IPS-18a (cell line): ENCODE results near the gene FSCN2.

Experiments
- H3K27ac ChIP-seq: one replicate; pipeline ENCODE4 v1.5.1; 2013; ENCODE audit warnings: low read length
- H3K27me3 ChIP-seq: one replicate; pipeline ENCODE4 v1.6.1; 2013; ENCODE audit warnings: mild to moderate bottlenecking, low read length; ENCODE audit not compliant: control insufficient read depth, insufficient read depth
- H3K36me3 ChIP-seq: one replicate; pipeline ENCODE4 v1.6.1; 2013; ENCODE audit warnings: low read depth, low read length; ENCODE audit not compliant: control insufficient read depth
- H3K4me1 ChIP-seq: one replicate; pipeline ENCODE4 v1.6.1; 2013; ENCODE audit warnings: low read depth, low read length; ENCODE audit not compliant: control insufficient read depth
- H3K4me3 ChIP-seq: one replicate; pipeline ENCODE4 v1.5.1; 2013; ENCODE audit warnings: low read length
- H3K9ac ChIP-seq: one replicate; pipeline ENCODE4 v1.6.1; 2013; ENCODE audit warnings: mild to moderate bottlenecking, low read length, moderate library complexity
- H3K9me3 ChIP-seq: one replicate; pipeline ENCODE4 v1.6.1; 2013; ENCODE audit warnings: low read depth, low read length; ENCODE audit not compliant: control insufficient read depth

Gene FSCN2

DNA sequence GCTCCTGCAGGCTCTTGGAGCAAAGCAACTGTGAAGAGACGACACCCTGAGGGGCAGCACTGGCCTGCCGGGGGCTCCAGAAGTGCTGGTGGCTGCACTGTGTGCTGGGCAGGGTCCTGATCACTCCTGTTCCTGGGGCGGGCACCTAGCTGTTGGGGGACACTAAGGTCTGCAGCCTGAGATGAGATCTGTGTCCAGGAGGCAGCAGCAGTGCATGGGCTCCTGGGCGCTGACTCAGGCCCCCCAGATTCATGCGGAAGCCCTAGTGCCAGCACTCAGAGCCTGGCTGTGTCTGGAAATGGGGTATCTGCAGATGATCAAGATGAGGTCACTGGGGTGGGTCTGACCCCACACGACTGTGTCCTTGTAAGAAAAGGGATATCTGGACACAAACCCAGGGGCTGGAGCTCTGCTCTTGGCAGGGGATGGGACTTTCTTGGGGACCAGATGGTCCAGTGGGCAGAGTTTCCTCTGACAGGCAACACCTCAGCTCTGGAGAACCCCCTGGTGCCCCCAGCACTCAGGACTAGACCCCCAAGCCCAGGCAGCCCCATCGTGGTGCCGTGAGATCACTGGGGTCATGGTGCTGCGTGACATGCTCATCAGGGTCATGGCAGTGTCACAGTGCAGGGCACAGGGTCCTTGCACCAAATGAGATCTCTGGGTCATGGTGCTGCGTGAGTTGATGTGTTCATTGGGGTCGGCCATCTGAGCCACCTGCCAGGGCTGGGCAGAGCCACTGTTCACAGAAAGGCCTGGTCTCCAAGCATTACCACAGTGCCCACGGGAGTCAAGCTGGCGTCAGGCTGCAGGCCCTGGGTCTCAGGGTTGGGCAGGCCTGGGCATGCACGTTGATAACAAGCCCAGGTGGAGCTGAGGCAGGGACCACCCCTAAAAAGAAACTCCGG lies 14.5 kb downstream of the FSCN2 start:
- Histone ChIP-seq H3K36me3 (peaks cover 31% of the 10 kb centered on the region), H3K27me3 (no peaks in the 10 kb centered on the region), H3K4me1 (no peaks in the 10 kb centered on the region), H3K9ac (no peak overlapping the region), H3K27ac (no peak overlapping the region), H3K4me3 (no peak overlapping the region), H3K9me3 (no peaks in the 10 kb centered on the region)

GRCh38 chr17:81543339-81543675 lies 15.1 kb downstream of the FSCN2 start:
- Histone ChIP-seq H3K36me3 (peaks cover 35% of the 10 kb centered on the region), H3K27me3 (no peaks in the 10 kb centered on the region), H3K9ac (no peak overlapping the region), H3K4me3 (no peak overlapping the region), H3K9me3 (no peaks in the 10 kb centered on the region), H3K27ac (no peak overlapping the region), H3K4me1 (no peaks in the 10 kb centered on the region)

GRCh38 chr17:81543756-81544155 lies 15.6 kb downstream of the FSCN2 start:
- Histone ChIP-seq H3K36me3 (peaks cover 35% of the 10 kb centered on the region), H3K9me3 (no peaks in the 10 kb centered on the region), H3K27ac (no peak overlapping the region), H3K4me1 (no peaks in the 10 kb centered on the region), H3K27me3 (no peaks in the 10 kb centered on the region), H3K9ac (no peak overlapping the region), H3K4me3 (no peak overlapping the region)

- no peak overlapping the region for H3K27ac ChIP-seq
- H3K9ac ChIP-seq: no peak overlapping the region
- no peaks in the 10 kb centered on the region for H3K9me3 ChIP-seq
- H3K4me1 ChIP-seq: no peaks in the 10 kb centered on the region
- peaks cover 40% of the 10 kb centered on the region for H3K36me3 ChIP-seq
- H3K27me3 ChIP-seq: no peaks in the 10 kb centered on the region
- no peak overlapping the region for H3K4me3 ChIP-seq
Observed at GRCh38 chr17:81544281-81544974, 16.3 kb downstream of the FSCN2 start.

DNA sequence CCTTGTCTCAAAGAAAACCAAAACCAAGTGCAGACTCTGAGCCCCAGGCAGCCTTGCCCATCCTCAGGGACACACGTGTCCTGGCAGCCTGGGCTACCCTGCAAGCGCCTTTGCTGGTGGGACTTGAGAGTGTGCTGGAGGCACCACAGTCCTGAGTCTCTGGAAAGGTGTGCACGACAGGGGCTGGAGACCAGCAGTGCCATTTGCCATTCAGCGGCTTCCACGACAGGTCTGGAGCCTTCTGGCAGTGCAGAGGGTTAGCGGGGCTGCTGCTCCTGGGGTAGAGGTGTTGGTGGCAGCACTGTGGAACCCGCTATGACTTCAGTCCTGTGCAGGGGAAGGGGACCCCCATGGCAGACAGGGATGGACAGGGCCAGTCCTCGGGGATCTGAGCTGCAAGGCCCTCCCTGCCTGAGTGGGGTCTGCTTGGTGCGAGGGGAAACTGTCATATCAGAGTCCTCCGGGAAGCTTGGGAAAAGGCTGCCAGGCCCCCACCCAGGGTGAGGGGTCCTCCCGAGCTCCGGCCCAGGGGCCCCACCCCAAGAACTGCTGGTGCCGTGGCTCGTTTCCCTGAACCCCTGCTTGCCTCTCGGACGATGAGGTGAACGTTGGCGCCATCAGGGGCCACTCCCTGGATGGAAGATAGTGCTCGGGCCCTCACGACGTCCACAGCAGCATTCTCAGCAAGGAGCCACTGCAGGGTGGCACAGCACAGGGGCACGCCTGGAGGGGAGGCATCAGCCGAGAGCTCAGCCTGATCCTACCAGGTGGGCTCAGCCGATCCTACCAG lies 17.2 kb downstream of the FSCN2 start:
- Histone ChIP-seq H3K4me1 (no peaks in the 10 kb centered on the region), H3K9me3 (no peaks in the 10 kb centered on the region), H3K27me3 (no peaks in the 10 kb centered on the region), H3K4me3 (no peak overlapping the region), H3K27ac (no peak overlapping the region), H3K9ac (no peak overlapping the region), H3K36me3 (peaks cover 49% of the 10 kb centered on the region)

GRCh38 chr17:81546906-81547613 lies 18.9 kb downstream of the FSCN2 start:
- Histone ChIP-seq H3K27ac (no peak overlapping the region), H3K9ac (no peak overlapping the region), H3K36me3 (peaks cover 48% of the 10 kb centered on the region)

GRCh38 chr17:81547614-81547982 lies 19.4 kb downstream of the FSCN2 start:
- Histone ChIP-seq H3K27ac (no peak overlapping the region), H3K36me3 (peaks cover 48% of the 10 kb centered on the region), H3K9ac (no peak overlapping the region), H3K9me3 (no peaks in the 10 kb centered on the region), H3K4me3 (no peak overlapping the region), H3K27me3 (no peaks in the 10 kb centered on the region), H3K4me1 (no peaks in the 10 kb centered on the region)

More at GRCh38 chr17:81546906-81547613, 18.9 kb downstream of the FSCN2 start:
- H3K9me3 ChIP-seq: no peaks in the 10 kb centered on the region
- H3K4me3 ChIP-seq: no peak overlapping the region
- H3K27me3 ChIP-seq: no peaks in the 10 kb centered on the region
- H3K4me1 ChIP-seq: no peaks in the 10 kb centered on the region

DNA sequence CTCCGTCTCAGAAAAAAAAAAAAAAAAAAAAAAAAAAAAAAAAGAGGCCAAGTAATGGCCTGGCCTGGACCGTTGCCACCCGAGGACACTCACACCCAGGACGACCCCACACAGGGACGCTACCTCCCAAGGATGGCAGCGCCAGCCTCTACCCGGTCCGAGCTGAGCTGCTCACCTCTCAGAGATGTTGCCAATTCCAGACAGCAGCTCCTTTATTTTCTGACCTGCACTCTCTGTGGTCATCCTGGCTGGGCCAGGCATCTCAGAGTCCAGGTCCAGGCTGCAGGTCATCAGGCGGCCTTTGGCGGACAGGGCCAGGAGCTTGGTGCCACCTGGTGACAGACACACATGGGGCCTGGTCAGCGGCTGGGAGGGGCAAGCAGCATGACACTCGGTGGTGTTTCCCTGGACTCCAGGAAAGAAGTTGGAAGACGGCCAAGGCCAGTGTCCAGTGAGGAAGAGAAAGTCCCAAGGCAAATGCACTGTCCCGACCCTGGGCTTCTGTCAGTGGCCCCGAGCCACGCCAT lies 20.9 kb downstream of the FSCN2 start:
- Histone ChIP-seq H3K27ac (no peak overlapping the region), H3K9ac (no peak overlapping the region), H3K4me1 (peaks cover 6% of the 10 kb centered on the region), H3K36me3 (peaks cover 43% of the 10 kb centered on the region), H3K27me3 (no peaks in the 10 kb centered on the region), H3K9me3 (no peaks in the 10 kb centered on the region), H3K4me3 (no peak overlapping the region)

- Histone ChIP-seq H3K27ac (no peak overlapping the region), H3K27me3 (no peaks in the 10 kb centered on the region), H3K9me3 (no peaks in the 10 kb centered on the region), H3K4me3 (no peak overlapping the region), H3K9ac (no peak overlapping the region), H3K36me3 (peaks cover 40% of the 10 kb centered on the region), H3K4me1 (peaks cover 6% of the 10 kb centered on the region)
Observed at GRCh38 chr17:81549826-81550225, 21.6 kb downstream of the FSCN2 start.

DNA sequence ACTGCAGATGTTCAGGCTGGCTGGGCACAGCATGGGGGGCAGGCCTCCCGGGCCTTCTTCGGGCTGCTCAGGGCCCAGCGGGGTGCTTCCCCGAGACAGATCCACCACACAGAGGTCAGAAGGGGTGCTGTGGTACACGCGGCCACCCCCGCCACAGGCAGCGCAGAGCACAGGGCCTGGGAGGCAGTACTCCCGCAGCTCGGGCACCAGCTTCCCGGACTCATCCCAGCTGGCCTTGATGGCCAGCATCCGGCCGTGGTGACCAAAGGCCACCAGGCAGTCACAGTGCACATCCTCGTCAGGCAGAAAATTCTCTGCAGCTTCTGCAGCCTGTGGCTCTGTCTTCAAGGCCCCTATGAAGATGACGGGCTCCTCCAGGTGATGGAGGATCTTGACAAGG lies 22.1 kb downstream of the FSCN2 start:
- no peaks in the 10 kb centered on the region for H3K9me3 ChIP-seq
- no peak overlapping the region for H3K9ac ChIP-seq
- H3K4me1 ChIP-seq: peaks cover 6% of the 10 kb centered on the region
- H3K27me3 ChIP-seq: no peaks in the 10 kb centered on the region
- H3K36me3 ChIP-seq: peaks cover 36% of the 10 kb centered on the region
- H3K4me3 ChIP-seq: no peak overlapping the region
- no peak overlapping the region for H3K27ac ChIP-seq
